T-helper 2 cell treated with Interferon-gamma antibody and Interleukin-4, amounts not matched to agents 100 ng/mL and 5 ng/mL, for 36 hours (primary cell): Measurements from ENCODE around the gene ZNF341. TPM values are rescaled to one million over a fixed set of nuclear protein-coding genes. Genes with fewer than 3 reads are reported as not detected.

Experiments used
- intact Hi-C: fragments of 100-400 bp; cut with micrococcal nuclease; formaldehyde crosslinking; loops from one replicate; pipeline ENCODE4 v1.15.1; 2023
- total RNA-seq: library from RNA; stranded (reverse); gene quantifications from 2 replicates; pipeline ENCODE4 v1.2.3, GENCODE V29; 2022

ZNF341 gene
- total RNA-seq, 1 donor from 2014 or later, result 6.4 TPM

GRCh38 chr20:33821270-33821836, 89.6 kb downstream of the ZNF341 start:
- intact Hi-C loops, result no loop called here

GRCh38 chr20:33822423-33822822, 90.6 kb downstream of the ZNF341 start:
- intact Hi-C loops, result no loop called here

- intact Hi-C loops, result no loop called here
These were observed 91.2 kb downstream of the ZNF341 start for GRCh38 chr20:33822991-33823390.

GRCh38 chr20:33824852-33825251, 93.1 kb downstream of the ZNF341 start:
- intact Hi-C loops, result no loop called here

GRCh38 chr20:33825340-33826269, 93.8 kb downstream of the ZNF341 start:
- intact Hi-C loops, result no loop called here

GRCh38 chr20:33826270-33826897, 94.6 kb downstream of the ZNF341 start:
- intact Hi-C loops, result no loop called here

- intact Hi-C loops, result no loop called here
These were observed 95.3 kb downstream of the ZNF341 start for GRCh38 chr20:33827109-33827508.

GRCh38 chr20:33827634-33828325, 96.0 kb downstream of the ZNF341 start:
- intact Hi-C loops, result no loop called here

- intact Hi-C loops, result no loop called here
These were observed 96.6 kb downstream of the ZNF341 start for GRCh38 chr20:33828326-33828844.

GRCh38 chr20:33828967-33829560, 97.3 kb downstream of the ZNF341 start:
- intact Hi-C loops, result no loop called here

GRCh38 chr20:33829636-33830035, 97.8 kb downstream of the ZNF341 start:
- intact Hi-C loops, result no loop called here

- intact Hi-C loops, result no loop called here
These were observed 98.6 kb downstream of the ZNF341 start for GRCh38 chr20:33830371-33830770.

- intact Hi-C loops, result no loop called here
These were observed 100.5 kb downstream of the ZNF341 start for GRCh38 chr20:33832103-33832804.

GRCh38 chr20:33833333-33833732, 101.5 kb downstream of the ZNF341 start:
- intact Hi-C loops, result no loop called here

GRCh38 chr20:33835615-33836172, 103.9 kb downstream of the ZNF341 start:
- intact Hi-C loops, result no loop called here

GRCh38 chr20:33836277-33836676, 104.5 kb downstream of the ZNF341 start:
- intact Hi-C loops, result no loop called here

GRCh38 chr20:33837096-33837830, 105.5 kb downstream of the ZNF341 start:
- intact Hi-C loops, result no loop called here

- intact Hi-C loops, result no loop called here
These were observed 106.5 kb downstream of the ZNF341 start for GRCh38 chr20:33838035-33838864.
